ENCODE results near the gene PWP2.
"Not testable (repeated sequence)": the region's sequence is repeated elsewhere in the genome, so short reads cannot be mapped to it uniquely, and the experiment has no call there.

DNA sequence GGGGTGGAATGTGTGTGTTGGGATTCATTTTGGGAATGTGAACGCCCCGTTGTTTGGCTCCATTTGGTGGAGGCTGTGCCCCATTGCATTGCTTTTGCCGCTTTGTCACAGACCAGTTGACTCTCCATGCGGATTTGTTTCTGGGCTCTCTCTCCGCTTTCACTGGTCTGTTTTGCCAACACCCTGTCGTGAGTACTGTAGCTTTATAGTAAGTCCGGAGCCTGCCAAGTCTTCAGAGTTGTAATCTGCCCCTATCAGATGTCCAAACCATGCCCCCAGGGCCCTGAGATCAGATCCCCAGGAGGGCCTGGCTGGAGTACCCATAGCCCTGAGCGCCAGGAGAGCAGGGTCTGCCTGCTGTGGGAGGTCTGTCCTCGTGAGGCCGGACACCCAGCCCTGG is 43.1 kb downstream of the PWP2 start:
- not testable (repeated sequence) for TF ChIP-seq CTCF, POLR2A (IDR thresholded peaks at IDR 0.05)
